BLaER1 (cell line): Measurements from ENCODE around the gene OOSP3.
"Not testable (repeated sequence)": the region's sequence is repeated elsewhere in the genome, so short reads cannot be mapped to it uniquely, and the experiment has no call there.

Source experiments
- H3K27ac ChIP-seq: shearing (Covaris generic); formaldehyde crosslinking; 2 replicates; pipeline ENCODE4 v1.8.1; 2022
- H3K27me3 ChIP-seq: shearing (Covaris generic); formaldehyde crosslinking; 2 replicates; pipeline ENCODE4 v1.8.1; 2022
- H3K36me3 ChIP-seq: shearing (Covaris generic); formaldehyde crosslinking; 2 replicates; pipeline ENCODE4 v1.8.1; 2022
- H3K4me1 ChIP-seq: shearing (Covaris generic); formaldehyde crosslinking; 2 replicates; pipeline ENCODE4 v1.8.1; 2022
- H3K4me2 ChIP-seq: shearing (Covaris generic); formaldehyde crosslinking; 2 replicates; pipeline ENCODE4 v1.8.1; 2022
- H3K4me3 ChIP-seq: shearing (Covaris generic); formaldehyde crosslinking; 2 replicates; pipeline ENCODE4 v1.8.1; 2022
- H3K9ac ChIP-seq: shearing (Covaris generic); formaldehyde crosslinking; 2 replicates; pipeline ENCODE4 v1.8.1; 2022
- H3K9me3 ChIP-seq: shearing (Covaris generic); formaldehyde crosslinking; 2 replicates; pipeline ENCODE4 v1.8.1; 2022
- H4K20me1 ChIP-seq: shearing (Covaris generic); formaldehyde crosslinking; 2 replicates; pipeline ENCODE4 v1.8.1; 2022
- Cebpa-rat ChIP-seq: shearing (Covaris generic); IDR thresholded peaks from 2 replicates; pipeline ENCODE4 v1.8.1; 2022

OOSP3 gene

GRCh38 chr11:59901306-59901705 lies 22.7 kb downstream of the OOSP3 start:
- Histone ChIP-seq H3K4me2 (no peak overlapping the region), H3K4me3 (no peak overlapping the region), H4K20me1 (no peaks in the 10 kb centered on the region), H3K27ac (no peak overlapping the region), H3K36me3 (no peaks in the 10 kb centered on the region), H3K9ac (no peak overlapping the region), H3K4me1 (no peaks in the 10 kb centered on the region), H3K9me3 (peaks cover 6% of the 10 kb centered on the region), H3K27me3 (no peaks in the 10 kb centered on the region)
- no peak for TF ChIP-seq Cebpa-rat

GRCh38 chr11:59903569-59903968 lies 25.0 kb downstream of the OOSP3 start:
- not testable (repeated sequence) for H3K36me3 ChIP-seq, H3K27ac ChIP-seq, H3K4me3 ChIP-seq, H3K9ac ChIP-seq, H4K20me1 ChIP-seq, H3K9me3 ChIP-seq, H3K4me2 ChIP-seq, H3K4me1 ChIP-seq, H3K27me3 ChIP-seq

GRCh38 chr11:59918480-59918879 lies 39.9 kb downstream of the OOSP3 start:
- H3K36me3 ChIP-seq, result no peaks in the 10 kb centered on the region
- no peak overlapping the region for H3K9ac ChIP-seq
- no peak for TF ChIP-seq Cebpa-rat
- no peaks in the 10 kb centered on the region for H4K20me1 ChIP-seq
- no peaks in the 10 kb centered on the region for H3K4me1 ChIP-seq
- no peaks in the 10 kb centered on the region for H3K27me3 ChIP-seq
- peaks cover 45% of the 10 kb centered on the region for H3K9me3 ChIP-seq
- H3K4me2 ChIP-seq, result no peak overlapping the region
- no peak overlapping the region for H3K27ac ChIP-seq
- no peak overlapping the region for H3K4me3 ChIP-seq

- no peaks in the 10 kb centered on the region for H4K20me1 ChIP-seq
- H3K9me3 ChIP-seq, result peaks cover 51% of the 10 kb centered on the region
- H3K4me1 ChIP-seq, result no peaks in the 10 kb centered on the region
- no peak overlapping the region for H3K9ac ChIP-seq
- no peak overlapping the region for H3K4me2 ChIP-seq
- no peak for TF ChIP-seq Cebpa-rat
- H3K27ac ChIP-seq, result no peak overlapping the region
- no peak overlapping the region for H3K4me3 ChIP-seq
- no peaks in the 10 kb centered on the region for H3K27me3 ChIP-seq
- H3K36me3 ChIP-seq, result peaks cover 3% of the 10 kb centered on the region; the same call in 1 of the 2 replicates
These were observed 40.5 kb downstream of the OOSP3 start for GRCh38 chr11:59918987-59919589.

- H3K4me3 ChIP-seq, result no peak overlapping the region
- H3K36me3 ChIP-seq, result peaks cover 3% of the 10 kb centered on the region; the same call in 1 of the 2 replicates
- no peaks in the 10 kb centered on the region for H4K20me1 ChIP-seq
- H3K4me2 ChIP-seq, result no peak overlapping the region
- H3K9ac ChIP-seq, result no peak overlapping the region
- TF ChIP-seq Cebpa-rat, result no peak
- H3K4me1 ChIP-seq, result no peaks in the 10 kb centered on the region
- no peaks in the 10 kb centered on the region for H3K27me3 ChIP-seq
- H3K27ac ChIP-seq, result no peak overlapping the region
- H3K9me3 ChIP-seq, result peaks cover 68% of the 10 kb centered on the region
These were observed 45.2 kb downstream of the OOSP3 start for GRCh38 chr11:59923813-59924212.

GRCh38 chr11:59931688-59932087 lies 53.1 kb downstream of the OOSP3 start:
- H3K9me3 ChIP-seq, result peaks cover 49% of the 10 kb centered on the region
- no peak overlapping the region for H3K27ac ChIP-seq
- H3K4me3 ChIP-seq, result no peak overlapping the region
- H3K27me3 ChIP-seq, result no peaks in the 10 kb centered on the region
- H3K4me2 ChIP-seq, result no peak overlapping the region
- no peaks in the 10 kb centered on the region for H4K20me1 ChIP-seq
- no peaks in the 10 kb centered on the region for H3K4me1 ChIP-seq
- TF ChIP-seq Cebpa-rat, result no peak
- H3K36me3 ChIP-seq, result peaks cover 9% of the 10 kb centered on the region
- no peak overlapping the region for H3K9ac ChIP-seq

- TF ChIP-seq Cebpa-rat, result no peak
- no peaks in the 10 kb centered on the region for H3K27me3 ChIP-seq
These were observed 59.5 kb downstream of the OOSP3 start, which contains the start of gene OOSP1 for GRCh38 chr11:59938132-59938531. TSS of gene OOSP1 (plus strand) at chr11:59938432. CDS start at chr11:59938455, 23 bp downstream.

GRCh38 chr11:59938718-59939117 lies 60.1 kb downstream of the OOSP3 start:
- H3K4me1 ChIP-seq, result no peaks in the 10 kb centered on the region
- no peak overlapping the region for H3K27ac ChIP-seq
- TF ChIP-seq Cebpa-rat, result no peak
- H3K36me3 ChIP-seq, result no peaks in the 10 kb centered on the region
- no peaks in the 10 kb centered on the region for H3K27me3 ChIP-seq
- no peak overlapping the region for H3K4me2 ChIP-seq
- H3K9me3 ChIP-seq, result no peaks in the 10 kb centered on the region
- H4K20me1 ChIP-seq, result no peaks in the 10 kb centered on the region
- H3K9ac ChIP-seq, result no peak overlapping the region
- no peak overlapping the region for H3K4me3 ChIP-seq

More at GRCh38 chr11:59938132-59938531, 59.5 kb downstream of the OOSP3 start, which contains the start of gene OOSP1:
- Histone ChIP-seq H3K9me3 (no peaks in the 10 kb centered on the region), H3K36me3 (no peaks in the 10 kb centered on the region), H3K4me3 (no peak within 1 kb of the TSS), H3K4me2 (no peak within 1 kb of the TSS), H3K4me1 (no peaks in the 10 kb centered on the region), H3K9ac (no peak within 1 kb of the TSS), H3K27ac (no peak within 1 kb of the TSS), H4K20me1 (no peaks in the 10 kb centered on the region)

GRCh38 chr11:59939482-59939881 lies 60.9 kb downstream of the OOSP3 start:
- Histone ChIP-seq H4K20me1 (no peaks in the 10 kb centered on the region), H3K36me3 (no peaks in the 10 kb centered on the region), H3K9me3 (0 out of 2 replicates have a peak, but pooled peaks cover 3% of the 10 kb centered on the region), H3K4me3 (no peak overlapping the region), H3K27ac (no peak overlapping the region), H3K4me2 (no peak overlapping the region), H3K4me1 (peaks cover 3% of the 10 kb centered on the region), H3K9ac (no peak overlapping the region), H3K27me3 (no peaks in the 10 kb centered on the region)
- no peak for TF ChIP-seq Cebpa-rat

- Histone ChIP-seq H3K27ac (no peak overlapping the region), H3K9ac (no peak overlapping the region)
- no peak for TF ChIP-seq Cebpa-rat
These were observed 62.5 kb downstream of the OOSP3 start for GRCh38 chr11:59941091-59941490.

More at GRCh38 chr11:59941091-59941490, 62.5 kb downstream of the OOSP3 start:
- Histone ChIP-seq H3K4me3 (no peak overlapping the region), H4K20me1 (no peaks in the 10 kb centered on the region), H3K9me3 (peaks cover 3% of the 10 kb centered on the region; the same call in 1 of the 2 replicates), H3K4me1 (peaks cover 18% of the 10 kb centered on the region), H3K4me2 (no peak overlapping the region), H3K27me3 (no peaks in the 10 kb centered on the region), H3K36me3 (no peaks in the 10 kb centered on the region)
